UCSD-AML1 (cell line): ENCODE measurements around the gene FOLR1.

Source experiments
- DNase-seq: peaks from one replicate; lab custom pipeline; 2025; ENCODE audit not compliant: unreplicated experiment; lab: John Stamatoyannopoulos, UW

The FOLR1 gene

DNA sequence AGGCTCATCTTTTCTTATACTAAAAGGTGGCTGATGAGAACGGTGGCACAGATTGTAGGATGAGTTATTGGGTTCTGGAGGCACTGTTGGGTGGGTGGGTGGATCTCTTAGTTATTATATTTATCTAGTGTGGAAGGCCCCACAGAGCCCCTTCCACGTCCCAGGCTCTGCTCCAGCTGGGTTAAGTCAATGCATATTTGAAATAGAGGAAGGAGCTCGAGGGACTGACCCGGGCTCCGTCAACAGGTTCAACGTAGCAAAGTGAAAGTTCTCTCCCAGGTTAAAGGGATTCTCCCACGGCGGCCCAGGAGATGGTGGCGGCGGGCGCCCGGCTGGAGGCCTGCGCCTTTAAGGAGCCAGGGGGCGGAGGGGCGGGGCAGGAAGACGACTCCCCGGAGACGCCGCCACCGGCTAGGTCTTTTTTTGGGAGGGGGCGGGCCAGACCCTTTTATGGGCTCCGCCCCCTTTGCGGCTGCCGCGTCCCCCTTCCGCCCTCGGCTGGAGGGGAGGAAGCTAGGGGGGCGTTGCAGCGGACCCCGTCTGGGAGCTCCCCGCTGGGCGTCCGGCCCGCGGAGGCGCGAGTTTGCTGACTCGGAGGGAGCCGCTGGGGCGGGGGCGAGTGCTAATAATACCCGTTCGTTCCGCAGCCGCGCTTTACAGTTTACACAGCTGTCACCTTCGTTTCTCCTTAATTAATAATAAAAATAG, 31.1 kb downstream of the FOLR1 start:
- DNase-seq: peak; percentile 98

DNA sequence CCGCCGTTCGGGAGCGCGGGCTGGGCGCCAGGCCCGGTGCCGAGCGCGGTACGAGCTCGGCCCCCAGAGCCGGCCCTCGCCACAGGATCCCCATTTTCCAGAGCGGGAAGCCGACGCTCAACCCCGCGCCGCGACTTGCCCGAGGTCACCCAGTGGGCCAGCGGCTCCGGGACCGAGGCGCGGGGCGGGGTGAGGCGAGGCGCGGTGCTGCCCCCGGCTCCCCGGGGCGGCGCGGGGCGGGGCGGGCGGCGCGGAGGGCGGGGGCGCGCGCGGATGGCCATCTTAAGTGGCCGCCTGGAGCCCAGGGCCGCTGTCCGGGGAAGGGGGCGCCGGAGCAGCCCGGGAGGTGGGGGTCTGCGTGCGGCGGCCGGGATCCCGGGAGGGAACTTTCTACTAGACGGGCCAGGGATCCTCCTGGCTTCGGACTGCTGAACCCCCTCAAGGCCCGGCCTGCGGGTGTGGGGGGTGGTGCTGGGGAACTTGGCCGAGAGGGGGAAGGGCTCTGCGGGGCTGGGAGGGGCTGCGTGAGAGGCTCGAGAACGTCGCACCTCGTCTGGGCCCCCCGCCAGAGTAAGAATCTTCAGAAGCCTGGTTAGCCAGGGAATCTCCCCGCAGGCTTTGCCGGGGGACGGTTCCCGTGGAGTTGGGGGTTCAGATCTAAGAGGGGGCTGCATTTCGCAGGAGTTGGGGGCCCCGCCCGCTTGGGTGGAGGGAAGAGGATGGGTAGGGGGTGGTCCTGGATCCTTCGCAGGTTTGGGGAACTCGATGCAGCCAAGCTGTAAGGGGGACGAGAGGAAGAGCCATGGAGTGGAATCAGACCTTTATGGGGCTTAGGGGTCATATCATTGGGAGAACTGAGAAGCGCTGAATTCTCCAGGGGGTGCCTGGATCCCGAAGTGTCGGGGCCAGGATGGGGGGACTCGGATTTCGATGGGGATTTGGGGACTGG, 31.9 kb downstream of the FOLR1 start:
- peak; percentile 82 for DNase-seq

- peak; percentile 45 for DNase-seq
These were observed 32.8 kb downstream of the FOLR1 start, which contains the start of gene INPPL1 for GRCh38 chr11:72224564-72225410. Gene INPPL1 (plus strand): TSS chr11:72224767. CDS start chr11:72224985, 218 bp downstream.

GRCh38 chr11:72225411-72225951, 33.5 kb downstream of the FOLR1 start:
- DNase-seq: no peak

GRCh38 chr11:72226701-72227100, 34.8 kb downstream of the FOLR1 start:
- DNase-seq: no peak

GRCh38 chr11:72227316-72228228, 35.6 kb downstream of the FOLR1 start:
- no peak for DNase-seq

GRCh38 chr11:72228229-72228843, 36.4 kb downstream of the FOLR1 start:
- DNase-seq: no peak

DNA sequence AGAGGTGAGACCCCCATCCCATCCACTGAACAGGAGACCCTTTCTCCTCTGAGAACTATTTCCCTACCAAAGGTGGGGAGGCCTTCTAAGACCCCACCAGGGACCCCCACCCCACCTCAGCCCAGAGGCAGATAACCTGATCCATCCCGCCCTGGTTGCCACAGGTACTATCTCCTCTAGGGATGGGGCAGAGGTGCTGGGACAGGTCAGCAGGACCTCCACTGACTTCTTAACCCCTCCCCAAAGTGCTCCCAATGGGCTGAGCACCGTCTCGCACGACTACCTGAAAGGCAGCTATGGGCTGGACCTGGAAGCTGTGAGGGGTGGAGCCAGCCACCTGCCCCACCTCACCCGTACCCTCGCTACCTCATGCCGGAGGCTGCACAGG, 36.9 kb downstream of the FOLR1 start:
- no peak for DNase-seq

DNA sequence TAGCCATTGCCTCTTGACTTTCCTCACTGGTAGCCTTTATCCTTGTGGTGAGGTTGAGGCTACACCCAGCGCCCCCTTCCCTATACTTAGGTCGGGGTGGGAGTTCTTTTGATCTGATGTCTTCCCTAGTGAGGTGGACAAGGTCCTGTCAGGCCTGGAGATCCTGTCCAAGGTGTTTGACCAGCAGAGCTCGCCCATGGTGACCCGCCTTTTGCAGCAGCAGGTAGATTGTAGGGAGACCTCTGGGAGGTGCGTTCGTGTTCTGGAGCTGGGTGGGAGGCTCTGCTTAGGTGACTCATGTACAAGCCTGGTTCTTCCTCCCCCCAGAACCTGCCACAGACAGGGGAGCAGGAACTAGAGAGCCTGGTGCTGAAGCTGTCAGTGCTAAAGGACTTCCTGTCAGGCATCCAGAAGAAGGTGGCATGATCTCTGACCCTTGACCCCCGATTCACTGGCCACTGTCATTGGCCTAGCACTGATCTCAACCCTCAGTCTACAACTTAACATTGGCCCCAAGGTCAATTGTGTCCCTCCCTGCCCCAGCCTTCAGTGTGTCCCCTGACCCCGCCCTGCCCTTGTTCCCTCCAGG, 37.5 kb downstream of the FOLR1 start:
- no peak for DNase-seq

DNA sequence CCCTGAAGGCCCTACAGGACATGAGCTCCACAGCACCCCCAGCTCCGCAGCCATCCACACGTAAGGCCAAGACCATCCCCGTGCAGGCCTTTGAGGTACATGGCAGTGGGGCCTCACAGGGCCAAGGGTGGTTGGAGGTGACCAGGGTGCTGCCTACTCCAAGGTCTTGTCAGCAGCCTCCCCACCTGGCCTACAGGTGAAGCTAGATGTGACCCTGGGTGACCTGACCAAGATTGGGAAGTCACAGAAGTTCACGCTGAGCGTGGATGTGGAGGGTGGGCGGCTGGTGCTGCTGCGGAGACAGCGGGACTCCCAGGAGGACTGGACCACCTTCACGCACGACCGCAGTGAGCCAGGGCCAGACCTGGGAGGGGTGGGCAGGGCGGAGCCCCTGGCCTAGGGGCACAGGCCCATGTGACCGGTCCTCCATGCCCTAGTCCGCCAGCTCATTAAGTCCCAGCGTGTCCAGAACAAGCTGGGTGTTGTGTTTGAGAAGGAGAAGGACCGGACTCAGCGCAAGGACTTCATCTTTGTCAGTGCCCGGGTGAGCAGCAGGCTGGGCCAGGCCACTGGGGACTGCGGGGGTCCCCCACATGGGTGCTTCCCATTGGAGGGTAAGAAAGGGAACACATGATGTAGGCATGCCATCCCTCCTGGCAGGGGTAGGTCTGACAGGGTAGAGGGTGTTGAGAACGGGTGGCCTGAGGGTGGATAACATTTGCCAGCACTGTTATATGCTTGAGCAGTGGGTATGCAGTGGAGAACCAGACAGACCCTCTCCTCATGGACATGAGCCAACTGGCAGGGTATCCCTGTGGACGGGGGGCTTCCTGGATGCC, 38.2 kb downstream of the FOLR1 start:
- no peak for DNase-seq

GRCh38 chr11:72230764-72231365, 38.9 kb downstream of the FOLR1 start:
- no peak for DNase-seq

DNA sequence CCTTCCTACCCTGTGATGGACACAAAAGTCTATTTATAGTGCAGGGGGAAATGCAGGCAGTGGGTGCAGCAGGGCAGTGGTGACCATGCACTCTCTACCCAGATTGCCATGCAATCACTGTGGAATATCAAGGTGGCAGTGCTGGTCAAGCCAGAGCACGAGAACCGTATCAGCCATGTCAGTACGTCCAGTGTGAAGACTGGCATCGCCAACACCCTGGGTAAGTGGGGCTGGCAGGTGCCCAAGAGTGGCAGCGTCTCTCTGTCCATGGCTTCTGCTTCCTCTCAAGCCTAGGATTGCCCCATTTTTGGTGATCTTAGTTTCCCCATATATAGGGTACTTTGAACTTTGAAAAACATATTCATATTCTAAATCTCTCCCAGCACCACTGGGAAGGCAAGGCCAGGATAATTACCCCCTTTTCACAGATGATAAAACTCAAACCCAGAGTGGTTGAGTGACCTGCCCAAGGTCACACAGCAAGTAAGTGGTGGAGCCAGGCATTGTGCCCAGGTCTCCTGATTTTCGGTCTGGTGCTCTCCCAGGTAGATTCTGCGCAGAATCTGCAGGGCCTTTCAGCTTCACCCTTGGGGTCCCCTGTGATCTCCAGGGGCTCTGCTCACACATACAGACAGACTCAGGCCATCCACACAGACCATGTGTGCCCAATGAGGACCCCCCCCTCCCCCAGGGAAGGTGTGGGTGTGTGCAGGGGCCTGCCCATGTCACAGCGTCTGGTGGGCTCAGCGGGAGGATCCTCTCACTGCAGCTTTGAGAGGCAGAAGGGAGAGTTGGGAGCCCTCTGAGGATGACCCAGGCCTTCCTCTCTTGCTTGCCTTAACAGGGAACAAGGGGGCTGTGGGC, 39.7 kb downstream of the FOLR1 start:
- DNase-seq: no peak

DNA sequence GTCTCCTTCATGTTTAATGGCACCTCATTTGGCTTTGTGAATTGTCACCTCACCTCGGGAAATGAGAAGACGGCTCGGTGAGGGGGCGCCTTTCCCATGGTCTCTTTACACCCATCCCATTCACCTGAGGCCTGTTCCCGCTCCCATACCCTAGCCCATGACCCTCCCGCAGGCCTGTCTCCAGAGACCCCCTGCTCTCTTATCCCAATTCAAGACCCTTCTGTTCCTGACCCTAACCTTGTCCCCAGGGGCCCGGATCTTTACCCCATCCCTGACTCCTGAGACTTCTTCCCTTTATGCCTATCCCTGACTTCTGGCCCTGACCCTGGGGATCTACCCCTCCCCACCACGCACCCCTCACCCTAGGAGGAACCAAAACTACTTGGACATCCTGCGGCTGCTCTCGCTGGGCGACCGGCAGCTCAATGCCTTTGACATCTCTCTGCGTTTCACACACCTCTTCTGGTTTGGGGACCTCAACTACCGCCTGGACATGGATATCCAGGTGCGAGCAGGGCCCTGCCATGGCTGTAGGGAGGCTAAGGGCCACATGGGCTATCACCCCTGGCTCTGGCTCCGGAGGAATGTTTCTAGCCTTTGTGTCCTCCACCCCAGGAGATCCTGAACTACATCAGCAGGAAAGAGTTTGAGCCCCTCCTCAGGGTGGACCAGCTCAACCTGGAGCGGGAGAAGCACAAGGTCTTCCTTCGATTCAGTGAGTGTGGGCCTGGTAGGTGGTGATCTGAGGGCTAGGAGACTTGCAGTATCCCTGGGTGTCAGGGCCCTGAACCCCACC, 40.5 kb downstream of the FOLR1 start:
- no peak for DNase-seq

DNA sequence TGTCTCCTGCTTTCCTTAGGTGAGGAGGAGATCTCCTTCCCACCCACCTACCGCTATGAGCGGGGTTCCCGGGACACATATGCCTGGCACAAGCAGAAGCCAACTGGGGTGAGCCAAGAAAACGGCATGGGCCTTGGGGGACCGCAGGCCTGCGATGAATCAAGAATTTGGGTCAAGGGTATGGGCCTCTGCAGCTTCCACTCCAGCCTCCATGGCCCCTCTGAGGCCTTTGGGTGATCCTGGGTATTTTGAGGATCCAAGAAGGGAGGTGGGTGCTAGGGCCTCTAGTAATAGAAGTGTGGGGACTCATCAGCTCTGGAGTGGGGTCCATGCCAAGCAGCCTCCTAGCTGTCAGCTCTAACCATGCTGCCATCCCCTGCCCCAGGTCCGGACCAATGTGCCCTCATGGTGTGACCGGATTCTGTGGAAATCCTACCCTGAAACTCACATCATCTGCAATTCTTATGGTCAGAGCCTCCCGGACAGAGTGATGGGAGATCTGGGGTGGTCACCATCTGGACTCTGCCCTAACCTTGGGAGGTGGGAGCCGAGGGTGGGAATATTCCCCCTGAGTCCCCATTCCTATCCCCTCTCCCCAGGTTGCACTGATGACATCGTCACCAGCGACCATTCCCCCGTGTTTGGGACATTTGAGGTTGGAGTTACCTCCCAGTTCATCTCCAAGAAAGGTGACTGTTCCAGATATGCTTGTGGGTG, 41.3 kb downstream of the FOLR1 start:
- DNase-seq: no peak

GRCh38 chr11:72233773-72234513, 42.0 kb downstream of the FOLR1 start:
- DNase-seq: no peak
